ENCODE measurements around the gene SLC34A1. TPM values are rescaled to one million over a fixed set of nuclear protein-coding genes. Genes with fewer than 3 reads are reported as not detected.
A peak's percentile ranks its signal among the peaks of the same experiment; 100 is the strongest.

SLC34A1 gene
- total and polyA plus RNA-seq, 2 of the 13 experiments (the other 11 are each of a cell fraction or from before 2014, with no cell fraction given), result 0.03 to 0.20 TPM

GRCh38 chr5:177390363-177391300 lies 6.4 kb downstream of the SLC34A1 start (continued):
- TF ChIP-seq SYNCRIP (IDR thresholded peaks at IDR 0.05; ENCODE audit: insufficient read depth, low read depth, low read length) (no peak), KLF6 (CRISPR knock-in tag; IDR thresholded peaks at IDR 0.05) (no peak), GZF1 (CRISPR knock-in tag; IDR thresholded peaks at IDR 0.05) (no peak), ATF5 (CRISPR knock-in tag; IDR thresholded peaks at IDR 0.05; ENCODE audit: low read depth) (no peak), ZNF546 (CRISPR knock-in tag; conservative IDR thresholded peaks at IDR 0.05) (no peak), SOX6 (IDR thresholded peaks at IDR 0.05) (no peak), SOX6 (CRISPR knock-in tag; IDR thresholded peaks at IDR 0.05) (no peak), NFYC (CRISPR knock-in tag; IDR thresholded peaks at IDR 0.05) (no peak), ZNF639 (CRISPR knock-in tag; conservative IDR thresholded peaks at IDR 0.05) (0 out of 2 replicates have a peak, but pooled peaks have one; percentile 27), ZSCAN29 (CRISPR knock-in tag; conservative IDR thresholded peaks at IDR 0.05) (no peak), HNF4G (IDR thresholded peaks at IDR 0.05; ENCODE audit: borderline replicate concordance, low read depth, low read length) (no peak), HNF4G (CRISPR knock-in tag; IDR thresholded peaks at IDR 0.05; ENCODE audit: borderline replicate concordance, low read depth) (no peak), KLF12 (CRISPR knock-in tag; IDR thresholded peaks at IDR 0.05; ENCODE audit: borderline replicate concordance) (no peak), ZFP36L2 (CRISPR knock-in tag; IDR thresholded peaks at IDR 0.05) (no peak), ZNF652 (CRISPR knock-in tag; IDR thresholded peaks at IDR 0.05; ENCODE audit: borderline replicate concordance, low read depth) (no peak), AKAP8 (CRISPR knock-in tag; IDR thresholded peaks at IDR 0.05) (no peak), TMF1 (CRISPR knock-in tag; IDR thresholded peaks at IDR 0.05; ENCODE audit: low read depth) (no peak), ZNF550 (CRISPR knock-in tag; IDR thresholded peaks at IDR 0.05; ENCODE audit: borderline replicate concordance) (no peak), TFDP2 (CRISPR knock-in tag; IDR thresholded peaks at IDR 0.05) (0 out of 2 replicates have a peak, but pooled peaks have one; percentile 29), ZNF615 (CRISPR knock-in tag; IDR thresholded peaks at IDR 0.05; ENCODE audit: borderline replicate concordance) (no peak), NFYB (CRISPR knock-in tag; IDR thresholded peaks at IDR 0.05) (no peak), TSC22D2 (CRISPR knock-in tag; IDR thresholded peaks at IDR 0.05; ENCODE audit: borderline replicate concordance) (no peak), ZFX (CRISPR knock-in tag; IDR thresholded peaks at IDR 0.05; ENCODE audit: low read depth) (0 out of 2 replicates have a peak, but pooled peaks have one; percentile 39), CSRNP1 (CRISPR knock-in tag; IDR thresholded peaks at IDR 0.05) (no peak)
